ENCODE results near the gene TUBA4A.

TUBA4A gene

GRCh38 chr2:219294356-219295351, 40.9 kb upstream of the TUBA4A start (continued):
- 0 out of 2 replicates have a peak, but pooled peaks have one; percentile 16 for TF ChIP-seq ZNF580 (tag by site-specific recombination; IDR thresholded peaks at IDR 0.05)
- peak; percentile 79; the same call in 1 of the 2 replicates for TF ChIP-seq KLF8 (tag by site-specific recombination; IDR thresholded peaks at IDR 0.05)
- TF ChIP-seq ZBTB1 (tag by site-specific recombination; IDR thresholded peaks at IDR 0.05): no peak
- no peak for TF ChIP-seq ZNF248 (tag by site-specific recombination; IDR thresholded peaks at IDR 0.05)
- TF ChIP-seq ZNF366 (tag by site-specific recombination; conservative IDR thresholded peaks at IDR 0.05): peak; percentile 98
- 0 out of 2 replicates have a peak, but pooled peaks have one; percentile 36 for TF ChIP-seq PRDM10 (tag by site-specific recombination; IDR thresholded peaks at IDR 0.05)
- no peak for TF ChIP-seq ZNF639 (tag by site-specific recombination; IDR thresholded peaks at IDR 0.05)
- TF ChIP-seq HOXC10 (CRISPR knock-in tag; IDR thresholded peaks at IDR 0.05): no peak
- no peak for TF ChIP-seq ZNF426 (tag by site-specific recombination; IDR thresholded peaks at IDR 0.05)
- TF ChIP-seq ZNF529 (tag by site-specific recombination; IDR thresholded peaks at IDR 0.05; ENCODE audit: insufficient replicate concordance): no peak
- peak; percentile 77 for TF ChIP-seq ZFHX2 (tag by site-specific recombination; conservative IDR thresholded peaks at IDR 0.05)
- TF ChIP-seq ZSCAN30 (tag by site-specific recombination; IDR thresholded peaks at IDR 0.05): peak; percentile 99
- peak; percentile 62; the same call in 1 of the 2 replicates for TF ChIP-seq ZBTB48 (tag by site-specific recombination; IDR thresholded peaks at IDR 0.05)
- peak; percentile 71; the same call in 1 of the 2 replicates for TF ChIP-seq ZNF692 (tag by site-specific recombination; IDR thresholded peaks at IDR 0.05)
- TF ChIP-seq BCL11A (tag by site-specific recombination; IDR thresholded peaks at IDR 0.05; ENCODE audit: low read depth): 0 out of 2 replicates have a peak, but pooled peaks have one; percentile 27
- no peak for TF ChIP-seq ZNF473 (tag by site-specific recombination; IDR thresholded peaks at IDR 0.05)
- no peak for TF ChIP-seq ZNF354C (tag by site-specific recombination; IDR thresholded peaks at IDR 0.05; ENCODE audit: borderline replicate concordance, low read depth)
- no peak for TF ChIP-seq ZNF121 (tag by site-specific recombination; IDR thresholded peaks at IDR 0.05)
- TF ChIP-seq ZNF626 (tag by site-specific recombination; IDR thresholded peaks at IDR 0.05): no peak
- peak; percentile 76 for TF ChIP-seq ZBTB26 (tag by site-specific recombination; optimal IDR thresholded peaks at IDR 0.05)
- TF ChIP-seq ZNF140 (tag by site-specific recombination; IDR thresholded peaks at IDR 0.05): no peak
- no peak for TF ChIP-seq ZNF211 (tag by site-specific recombination; IDR thresholded peaks at IDR 0.05; ENCODE audit: low read depth)
- TF ChIP-seq ZSCAN4 (tag by site-specific recombination; IDR thresholded peaks at IDR 0.05): no peak
- no peak for TF ChIP-seq ZNF311 (tag by site-specific recombination; IDR thresholded peaks at IDR 0.05; ENCODE audit: borderline replicate concordance)
- 0 out of 2 replicates have a peak, but pooled peaks have one; percentile 33 for TF ChIP-seq GLI4 (tag by site-specific recombination; IDR thresholded peaks at IDR 0.05)
- TF ChIP-seq EGR2 (tag by site-specific recombination; IDR thresholded peaks at IDR 0.05; ENCODE audit: low read depth): no peak
- no peak for TF ChIP-seq ZNF184 (tag by site-specific recombination; IDR thresholded peaks at IDR 0.05)
